Upper lobe of left lung (tissue), 4 donors: ENCODE measurements around the gene HIVEP2.
A peak's percentile ranks its signal among the peaks of the same experiment; 100 is the strongest.

ENCODE experiments used
- CTCF ChIP-seq, 6 experiments: fragments of 450-650 bp in 4 of 6; fragments of 200-600 bp in 2 of 6; sonication (generic) in 2 of 6; IDR thresholded peaks; one replicate each; pipeline ENCODE4 v1.5.1; 2016 to 2019; ENCODE audit warnings: antibody characterized with exemption in 6 of 6
- POLR2A ChIP-seq, 4 donors: fragments of 450-650 bp; IDR thresholded peaks; one replicate each; pipeline ENCODE4 v1.5.1; 2016 to 2017; ENCODE audit warnings: antibody characterized with exemption in 4 of 4, mild to moderate bottlenecking in 2 of 4
- POLR2AphosphoS5 ChIP-seq, 2 donors: sonication (generic); formaldehyde crosslinking; IDR thresholded peaks; one replicate each; pipeline ENCODE4 v1.5.1; 2017; ENCODE audit warnings: antibody characterized with exemption in 2 of 2

- TF ChIP-seq CTCF (IDR thresholded peaks at IDR 0.05) (peak in 1 of 6 experiments; percentile 19), POLR2A (IDR thresholded peaks at IDR 0.05) (peak in 3 of 4 donors; percentile 65 to 91 (median 80)), POLR2AphosphoS5 (IDR thresholded peaks at IDR 0.05) (peak; percentile 94 to 96)
Observed at GRCh38 chr6:142944124-142945048, 590 bp downstream of the HIVEP2 start.
